ENCODE results near the gene PHTF2. TPM values are rescaled to one million over a fixed set of nuclear protein-coding genes. Genes with fewer than 3 reads are reported as not detected.

PHTF2 gene
- total RNA-seq, 2 experiments from 2014 or later: 26.9 to 62.4 TPM

DNA sequence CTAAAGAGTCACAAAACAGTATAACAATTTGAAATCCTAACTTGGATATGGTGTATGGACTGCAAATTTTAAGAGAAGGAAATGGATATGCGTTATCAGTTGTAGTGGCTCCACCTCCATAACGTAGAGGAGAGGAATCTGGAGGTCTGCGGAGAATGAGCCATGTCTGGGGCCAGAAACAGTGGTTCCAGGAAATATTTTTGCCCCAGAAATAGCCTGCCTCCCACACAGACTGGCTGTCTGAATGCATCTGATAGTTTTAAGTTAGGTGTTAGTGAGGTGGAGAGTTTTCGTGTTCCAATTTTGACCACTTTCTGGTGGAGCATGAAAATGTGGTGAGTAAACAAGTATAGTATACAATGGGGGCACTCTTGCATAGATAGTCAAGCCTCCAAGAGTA lies 1.6 kb downstream of the PHTF2 start:
- peak; percentile 30 for DNase-seq (ENCODE audit: low spot score)
- H3K9me3 ChIP-seq (ENCODE audit: low read length): peaks cover 15% of the 10 kb centered on the region; the same call in 1 of the 2 replicates
- no peaks in the 10 kb centered on the region for H3K9me2 ChIP-seq (ENCODE audit: insufficient read depth, low read length)
- CTCF ChIA-PET (ENCODE audit: unreplicated experiment): no interaction called here
- POLR2A ChIA-PET: interaction anchor here (0.8 to 1.2 kb wide), 3 partner anchors 13 to 134 kb away, joined by 3 to 4 read pairs (median 3); no protein-coding TSS in a partner anchor
- H4K20me1 ChIP-seq (ENCODE audit: insufficient read depth, low read length): peaks cover 28% of the 10 kb centered on the region
- TF ChIP-seq EZH2phosphoT487 (IDR thresholded peaks at IDR 0.05; ENCODE audit: borderline replicate concordance, low read depth, low read length): no peak
- TF ChIP-seq, protein P1, sequence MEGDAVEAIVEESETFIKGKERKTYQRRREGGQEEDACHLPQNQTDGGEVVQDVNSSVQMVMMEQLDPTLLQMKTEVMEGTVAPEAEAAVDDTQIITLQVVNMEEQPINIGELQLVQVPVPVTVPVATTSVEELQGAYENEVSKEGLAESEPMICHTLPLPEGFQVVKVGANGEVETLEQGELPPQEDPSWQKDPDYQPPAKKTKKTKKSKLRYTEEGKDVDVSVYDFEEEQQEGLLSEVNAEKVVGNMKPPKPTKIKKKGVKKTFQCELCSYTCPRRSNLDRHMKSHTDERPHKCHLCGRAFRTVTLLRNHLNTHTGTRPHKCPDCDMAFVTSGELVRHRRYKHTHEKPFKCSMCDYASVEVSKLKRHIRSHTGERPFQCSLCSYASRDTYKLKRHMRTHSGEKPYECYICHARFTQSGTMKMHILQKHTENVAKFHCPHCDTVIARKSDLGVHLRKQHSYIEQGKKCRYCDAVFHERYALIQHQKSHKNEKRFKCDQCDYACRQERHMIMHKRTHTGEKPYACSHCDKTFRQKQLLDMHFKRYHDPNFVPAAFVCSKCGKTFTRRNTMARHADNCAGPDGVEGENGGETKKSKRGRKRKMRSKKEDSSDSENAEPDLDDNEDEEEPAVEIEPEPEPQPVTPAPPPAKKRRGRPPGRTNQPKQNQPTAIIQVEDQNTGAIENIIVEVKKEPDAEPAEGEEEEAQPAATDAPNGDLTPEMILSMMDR (conservative IDR thresholded peaks at IDR 0.05; ENCODE audit: low read length): no peak
- BruUV-seq (replicated peaks): TSS peak; percentile 46
- peaks cover 59% of the 10 kb centered on the region for H3K36me3 ChIP-seq (ENCODE audit: insufficient read depth, low read length)
- H3K27ac ChIP-seq (ENCODE audit: low read depth, low read length, poor library complexity, severe bottlenecking): peak overlapping the region; percentile 67
- peak overlapping the region; percentile 87 for H3K4me3 ChIP-seq (ENCODE audit: low read depth, low read length, poor library complexity, severe bottlenecking)
- intact Hi-C loops (cut with micrococcal nuclease; ENCODE audit: unreplicated experiment): loop anchor here (1.0 kb wide), 1 partner anchor 106 kb away; no protein-coding TSS in a partner anchor
- no peak overlapping the region for H2AFZ ChIP-seq (ENCODE audit: low read length)
- H3K79me2 ChIP-seq (ENCODE audit: insufficient read depth, low read depth, low read length): peaks cover 93% of the 10 kb centered on the region
- peaks cover 51% of the 10 kb centered on the region for H3K4me1 ChIP-seq (ENCODE audit: insufficient read depth, low read length, poor library complexity, severe bottlenecking)
- H3K4me2 ChIP-seq (ENCODE audit: low read length): peak overlapping the region; percentile 83

DNA sequence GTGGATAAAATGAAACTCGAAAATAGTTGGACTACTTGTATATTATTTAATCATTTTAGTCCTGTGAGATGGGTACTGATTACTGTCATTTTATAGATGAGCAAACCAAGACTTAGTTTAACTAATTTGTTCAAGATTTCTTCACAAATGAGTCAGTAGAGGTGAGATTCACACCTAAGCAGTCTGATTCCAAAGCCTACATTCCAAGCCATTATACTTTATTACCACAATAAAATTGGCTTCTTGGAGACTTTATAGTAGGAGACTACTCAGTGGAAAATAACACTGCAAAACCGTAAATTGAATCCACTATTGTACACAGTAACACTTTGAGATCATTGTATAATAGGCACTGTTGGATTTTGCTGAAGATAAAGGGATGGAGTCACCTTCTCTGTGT lies 2.2 kb downstream of the PHTF2 start:
- DNase-seq (ENCODE audit: low spot score): no peak
- Histone ChIP-seq H4K20me1 (ENCODE audit: insufficient read depth, low read length) (peaks cover 28% of the 10 kb centered on the region), H3K27ac (ENCODE audit: low read depth, low read length, poor library complexity, severe bottlenecking) (peak overlapping the region; percentile 67), H3K4me2 (ENCODE audit: low read length) (peak overlapping the region; percentile 83), H2AFZ (ENCODE audit: low read length) (no peak overlapping the region), H3K4me1 (ENCODE audit: insufficient read depth, low read length, poor library complexity, severe bottlenecking) (peaks cover 48% of the 10 kb centered on the region), H3K79me2 (ENCODE audit: insufficient read depth, low read depth, low read length) (peaks cover 93% of the 10 kb centered on the region), H3K9me2 (ENCODE audit: insufficient read depth, low read length) (no peaks in the 10 kb centered on the region), H3K36me3 (ENCODE audit: insufficient read depth, low read length) (peaks cover 59% of the 10 kb centered on the region), H3K4me3 (ENCODE audit: low read depth, low read length, poor library complexity, severe bottlenecking) (peak overlapping the region; percentile 87), H3K9me3 (ENCODE audit: low read length) (peaks cover 20% of the 10 kb centered on the region)
- intact Hi-C loops (cut with micrococcal nuclease; ENCODE audit: unreplicated experiment): loop anchor here (1.0 kb wide), 1 partner anchor 106 kb away; no protein-coding TSS in a partner anchor
- no peak for TF ChIP-seq EZH2phosphoT487 (IDR thresholded peaks at IDR 0.05; ENCODE audit: borderline replicate concordance, low read depth, low read length)
- TF ChIP-seq, protein P1 (conservative IDR thresholded peaks at IDR 0.05; ENCODE audit: low read length): no peak
- POLR2A ChIA-PET: no interaction called here
- no TSS peak for BruUV-seq (replicated peaks)
- CTCF ChIA-PET (ENCODE audit: unreplicated experiment): no interaction called here

Data from OCI-LY7 (cell line).